DND-41 (cell line): ENCODE data around the gene GIMAP7.
A peak's percentile ranks its signal among the peaks of the same experiment; 100 is the strongest.
"Not testable (repeated sequence)": the region's sequence is repeated elsewhere in the genome, so short reads cannot be mapped to it uniquely, and the experiment has no call there.

ENCODE experiments used
- ATAC-seq: fragments of 200-7000 bp; cut with Tn5 transposase; 3 replicates; pipeline ENCODE4 v1.9.1; 2021; ENCODE audit warnings: low read depth; ENCODE audit not compliant: insufficient read depth
- DNase-seq: peaks from one replicate; pipeline ENCODE4 v3.0.0-alpha.2; 2020
- H2AFZ ChIP-seq: 2 replicates; pipeline ENCODE4 v1.6.0; 2012; ENCODE audit warnings: low read depth, low read length
- H3K27ac ChIP-seq: 2 replicates; pipeline ENCODE4 v1.5.1; 2012; ENCODE audit warnings: low read length, inconsistent platforms
- H3K27me3 ChIP-seq: fragments of 200-600 bp; sonication (generic); 2 replicates; pipeline ENCODE4 v1.6.0; 2012; ENCODE audit warnings: low read length, mild to moderate bottlenecking, inconsistent platforms; ENCODE audit not compliant: insufficient read depth, poor library complexity
- H3K36me3 ChIP-seq: 2 replicates; pipeline ENCODE4 v1.5.1; 2012; ENCODE audit warnings: low read length, inconsistent platforms; ENCODE audit not compliant: insufficient read depth
- H3K4me1 ChIP-seq: 2 replicates; pipeline ENCODE4 v1.5.1; 2012; ENCODE audit warnings: mild to moderate bottlenecking, low read length; ENCODE audit not compliant: insufficient read depth
- H3K4me2 ChIP-seq: 2 replicates; pipeline ENCODE4 v1.6.0; 2012; ENCODE audit warnings: mild to moderate bottlenecking, moderate library complexity, low read length, inconsistent platforms; ENCODE audit not compliant: insufficient read depth
- H3K4me3 ChIP-seq, 2 experiments: fragments of 200-600 bp in 1 of 2; shearing (Covaris generic) in 1 of 2; 2 replicates each; pipeline ENCODE4 v1.5.1; 2012 to 2016; ENCODE audit warnings: inconsistent platforms in 2 of 2, low read length in 2 of 2, mild to moderate bottlenecking in 2 of 2, low read depth in 1 of 2, moderate library complexity in 1 of 2
- H3K79me2 ChIP-seq: 2 replicates; pipeline ENCODE4 v1.6.0; 2012; ENCODE audit warnings: low read length, inconsistent platforms; ENCODE audit not compliant: insufficient read depth
- H3K9ac ChIP-seq: 2 replicates; pipeline ENCODE4 v1.6.0; 2012; ENCODE audit warnings: low read depth, mild to moderate bottlenecking, inconsistent platforms, low read length, moderate library complexity
- H3K9me3 ChIP-seq: 2 replicates; pipeline ENCODE4 v1.5.1; 2012; ENCODE audit warnings: low read length, moderate library complexity, mild to moderate bottlenecking, inconsistent platforms; ENCODE audit not compliant: insufficient read depth, severe bottlenecking
- H4K20me1 ChIP-seq: 2 replicates; pipeline ENCODE4 v1.6.0; 2012; ENCODE audit warnings: low read length; ENCODE audit not compliant: insufficient read depth
- CTCF ChIP-seq: IDR thresholded peaks from 2 replicates; pipeline ENCODE4 v1.5.1; 2012; ENCODE audit warnings: borderline replicate concordance, low read length, moderate library complexity, mild to moderate bottlenecking; ENCODE audit not compliant: poor library complexity, severe bottlenecking; ENCODE audit errors: extremely low read depth
- EZH2 ChIP-seq: IDR thresholded peaks from 3 replicates; pipeline ENCODE4 v1.6.1; 2012; ENCODE audit warnings: borderline replicate concordance, low read depth, mild to moderate bottlenecking, moderate library complexity, low read length, inconsistent platforms; ENCODE audit not compliant: severe bottlenecking

The GIMAP7 gene

GRCh38 chr7:150489782-150490181, 24.9 kb upstream of the GIMAP7 start:
- no peak overlapping the region for H3K27ac ChIP-seq
- no peak for DNase-seq

GRCh38 chr7:150493442-150493841, 21.2 kb upstream of the GIMAP7 start:
- H3K4me1 ChIP-seq, H3K79me2 ChIP-seq, H3K27ac ChIP-seq, H3K27me3 ChIP-seq, H3K4me2 ChIP-seq, H3K9ac ChIP-seq, H4K20me1 ChIP-seq, DNase-seq, H3K36me3 ChIP-seq, ATAC-seq, H3K9me3 ChIP-seq, H2AFZ ChIP-seq, H3K4me3 ChIP-seq: not testable (repeated sequence)

More at GRCh38 chr7:150489782-150490181, 24.9 kb upstream of the GIMAP7 start:
- no peak overlapping the region for H3K4me3 ChIP-seq
- H2AFZ ChIP-seq = no peak overlapping the region
- no peaks in the 10 kb centered on the region for H3K9me3 ChIP-seq
- TF ChIP-seq CTCF = no peak
- no peak for TF ChIP-seq EZH2
- peaks cover 14% of the 10 kb centered on the region for H3K4me1 ChIP-seq
- no peaks in the 10 kb centered on the region for H3K36me3 ChIP-seq
- H3K79me2 ChIP-seq = no peaks in the 10 kb centered on the region
- H3K4me2 ChIP-seq = no peak overlapping the region
- H3K27me3 ChIP-seq = no peaks in the 10 kb centered on the region
- no peaks in the 10 kb centered on the region for H4K20me1 ChIP-seq
- no peak overlapping the region for H3K9ac ChIP-seq
- no peak for ATAC-seq

- no peak overlapping the region for H3K4me3 ChIP-seq
- DNase-seq = peak; percentile 64
- peaks cover 27% of the 10 kb centered on the region for H3K4me1 ChIP-seq
- no peaks in the 10 kb centered on the region for H3K27me3 ChIP-seq
- no peaks in the 10 kb centered on the region for H3K9me3 ChIP-seq
- no peak for TF ChIP-seq EZH2
- TF ChIP-seq CTCF = no peak
- H3K9ac ChIP-seq = peak overlapping the region; percentile 32
- peak overlapping the region; percentile 51 for H2AFZ ChIP-seq
- H3K27ac ChIP-seq = peak overlapping the region; percentile 79
- no peaks in the 10 kb centered on the region for H3K79me2 ChIP-seq
- H3K36me3 ChIP-seq = no peaks in the 10 kb centered on the region
- peak overlapping the region; percentile 43 for H3K4me2 ChIP-seq
- peak; percentile 99 for ATAC-seq
- H4K20me1 ChIP-seq = no peaks in the 10 kb centered on the region
Observed at GRCh38 chr7:150502519-150502918, 12.2 kb upstream of the GIMAP7 start.

- Histone ChIP-seq H3K27ac (peak overlapping the region; percentile 79), H3K4me3 (no peak overlapping the region), H2AFZ (no peak overlapping the region), H3K4me1 (peaks cover 27% of the 10 kb centered on the region), H3K9me3 (no peaks in the 10 kb centered on the region), H4K20me1 (no peaks in the 10 kb centered on the region), H3K36me3 (no peaks in the 10 kb centered on the region), H3K4me2 (peak overlapping the region; percentile 43), H3K27me3 (no peaks in the 10 kb centered on the region), H3K79me2 (no peaks in the 10 kb centered on the region), H3K9ac (no peak overlapping the region)
- ATAC-seq (peak; percentile 27), DNase-seq (no peak)
- TF ChIP-seq EZH2 (no peak), CTCF (no peak)
Observed at GRCh38 chr7:150503155-150503554, 11.5 kb upstream of the GIMAP7 start.
